ENCODE data around the gene CAPN9.

The CAPN9 gene

GRCh38 chr1:230798491-230798890 is 51.3 kb downstream of the CAPN9 start:
- no peak for DNase-seq

- DNase-seq: no peak
Observed at GRCh38 chr1:230800891-230801840, 54.0 kb downstream of the CAPN9 start.

- no peak for DNase-seq
Observed at GRCh38 chr1:230804396-230804795, 57.2 kb downstream of the CAPN9 start.

GRCh38 chr1:230806552-230806951 is 59.4 kb downstream of the CAPN9 start:
- DNase-seq: no peak

GRCh38 chr1:230807029-230807428 is 59.8 kb downstream of the CAPN9 start:
- no peak for DNase-seq

- DNase-seq: no peak
Observed at GRCh38 chr1:230807561-230808280, 60.5 kb downstream of the CAPN9 start.

GRCh38 chr1:230808281-230808872 is 61.2 kb downstream of the CAPN9 start:
- DNase-seq: no peak

- no peak for DNase-seq
Observed at GRCh38 chr1:230809256-230809990, 62.2 kb downstream of the CAPN9 start.

GRCh38 chr1:230812568-230812967 is 65.4 kb downstream of the CAPN9 start:
- DNase-seq: no peak

GRCh38 chr1:230814949-230815692 is 67.9 kb downstream of the CAPN9 start:
- no peak for DNase-seq

GRCh38 chr1:230816018-230816417 is 68.8 kb downstream of the CAPN9 start:
- no peak for DNase-seq

- no peak for DNase-seq
Observed at GRCh38 chr1:230818367-230818766, 71.2 kb downstream of the CAPN9 start.

- DNase-seq: no peak
Observed at GRCh38 chr1:230818901-230819300, 71.7 kb downstream of the CAPN9 start.

- DNase-seq: no peak
Observed at GRCh38 chr1:230819976-230820375, 72.8 kb downstream of the CAPN9 start.

- no peak for DNase-seq
Observed at GRCh38 chr1:230820568-230820967, 73.4 kb downstream of the CAPN9 start.

- DNase-seq: no peak
Observed at GRCh38 chr1:230821346-230821745, 74.2 kb downstream of the CAPN9 start.

- no peak for DNase-seq
Observed at GRCh38 chr1:230822092-230822581, 74.9 kb downstream of the CAPN9 start.

- no peak for DNase-seq
Observed at GRCh38 chr1:230823426-230823825, 76.2 kb downstream of the CAPN9 start.

GRCh38 chr1:230823931-230824381 is 76.8 kb downstream of the CAPN9 start:
- DNase-seq: no peak

GRCh38 chr1:230824551-230824918 is 77.3 kb downstream of the CAPN9 start:
- DNase-seq: no peak

- DNase-seq: no peak
Observed at GRCh38 chr1:230824919-230825721, 77.9 kb downstream of the CAPN9 start.

All from COR-L47 (cell line).